Lung (tissue), 12 donors: ENCODE data around the gene CSTF1. TPM values are rescaled to one million over a fixed set of nuclear protein-coding genes. Genes with fewer than 3 reads are reported as not detected.

Experiments used
- ATAC-seq: fragments of 200-7000 bp; cut with Tn5 transposase; one replicate; pipeline ENCODE4 v1.9.1; 2020; ENCODE audit warnings: moderate number of reproducible peaks; ENCODE audit not compliant: insufficient read depth, low FRiP score
- DNase-seq, 3 donors: peaks; one replicate each; pipeline ENCODE4 v3.0.0-alpha.2; 2013 to 2017
- H3K27ac ChIP-seq, 2 donors: one replicate each; pipeline ENCODE4 v1.5.1; 2013; ENCODE audit warnings: mild to moderate bottlenecking in 2 of 2, moderate library complexity in 2 of 2, control low read depth in 1 of 2, inconsistent platforms in 1 of 2, low read depth in 1 of 2, low read length in 1 of 2
- H3K27me3 ChIP-seq, 3 donors: one replicate each; pipeline ENCODE4 v1.5.1; 2013; ENCODE audit warnings: low read length in 2 of 3; ENCODE audit not compliant: control insufficient read depth in 3 of 3, insufficient read depth in 3 of 3
- H3K36me3 ChIP-seq, 4 donors: one replicate each; pipeline ENCODE4 v1.5.1; 2013; ENCODE audit warnings: low read length in 4 of 4, mild to moderate bottlenecking in 1 of 4, moderate library complexity in 1 of 4; ENCODE audit not compliant: control insufficient read depth in 4 of 4, insufficient read depth in 4 of 4
- H3K4me1 ChIP-seq, 5 donors: one replicate each; pipeline ENCODE4 v1.5.1; 2013; ENCODE audit warnings: low read length in 5 of 5, mild to moderate bottlenecking in 2 of 5, moderate library complexity in 1 of 5; ENCODE audit not compliant: control insufficient read depth in 5 of 5, insufficient read depth in 5 of 5
- H3K4me3 ChIP-seq: one replicate; pipeline ENCODE4 v1.5.1; 2013; ENCODE audit warnings: mild to moderate bottlenecking, control low read depth, moderate library complexity
- H3K9ac ChIP-seq, 2 donors: one replicate each; pipeline ENCODE4 v1.5.1; 2013; ENCODE audit warnings: low read length in 2 of 2, control low read depth in 1 of 2; ENCODE audit not compliant: insufficient read depth in 1 of 2
- H3K9me3 ChIP-seq, 4 donors: one replicate each; pipeline ENCODE4 v1.5.1; 2013; ENCODE audit warnings: low read length in 3 of 4, mild to moderate bottlenecking in 1 of 4, moderate library complexity in 1 of 4; ENCODE audit not compliant: control insufficient read depth in 4 of 4, insufficient read depth in 3 of 4
- WGBS, 2 donors: extraction: QIAGEN DNeasy Blood & Tissue Kit; methylation state at CpG; one replicate each; pipeline ENCODE4 v1.1.7; 2013; 5-methylcytosine and 5-hydroxymethylcytosine counted together
- polyA plus RNA-seq, 2 donors: library from polyadenylated mRNA; stranded (reverse); fragments of 200-250 nt; gene quantifications; one replicate each; pipeline ENCODE4 v1.2.1, GENCODE V29; 2013
- total RNA-seq, 2 donors: library from RNA; depleted of rRNA in 1 of 2; stranded (reverse); fragments of >200 nt in 1 of 2; gene quantifications; one replicate each; pipeline ENCODE4 v1.2.1, GENCODE V29; 2014 to 2021
- TF ChIP-seq, protein P1 (sequence below): IDR thresholded peaks from 2 replicates; pipeline ENCODE4 v1.5.1; 2012; ENCODE audit warnings: mild to moderate bottlenecking; ENCODE audit errors: control extremely low read depth, extremely low read depth
- donor health status: control.
- donor health status: control.
- donor health status: Bipolar disorder and iron deficiency.
- donor health status: healthy.
- donor health status: DM: yes; HTN: yes; CAD: no.

CSTF1 gene
- total and polyA plus RNA-seq, 4 donors, result 6.4 to 36.1 (median 19.1) TPM

DNA sequence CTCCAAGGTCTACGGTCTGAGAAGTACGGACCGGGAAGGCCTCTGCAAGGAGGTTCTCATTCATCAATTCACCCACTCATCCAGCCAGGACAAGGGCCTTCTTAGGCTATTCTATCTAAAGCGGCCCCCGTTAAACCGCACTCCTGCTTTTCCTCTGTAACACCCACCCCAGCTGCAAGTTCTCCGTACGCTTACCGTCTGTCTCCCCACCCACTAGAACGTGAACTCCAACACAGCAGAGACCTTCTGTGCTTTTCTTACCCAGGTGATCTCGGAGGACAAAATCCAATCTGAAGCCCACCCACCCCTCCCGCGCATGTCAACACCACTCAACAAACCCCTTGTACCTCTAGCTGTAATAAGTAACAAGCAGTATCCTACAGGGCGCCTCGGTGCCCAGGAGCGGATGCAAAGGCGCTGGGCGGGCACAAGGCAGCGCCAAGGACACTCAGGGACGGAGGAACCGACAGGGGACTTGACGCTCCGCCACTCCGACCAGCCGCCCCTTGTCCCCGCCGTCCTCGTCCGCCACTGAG is 781 bp upstream of the CSTF1 start:
- peaks cover 5 to 20% (median 11%) of the 10 kb centered on the region in 5 donors for H3K4me1 ChIP-seq
- peak overlapping the region; percentile 42 to 85 for H3K9ac ChIP-seq
- no peaks in the 10 kb centered on the region for H3K27me3 ChIP-seq
- DNase-seq, result no peak
- peak overlapping the region; percentile 62 to 88 for H3K27ac ChIP-seq
- 0 to 1% methylated on average over 29 of the region's 29 CpGs for WGBS, 2 donors
- peak; percentile 14 for ATAC-seq
- peak overlapping the region; percentile 76 for H3K4me3 ChIP-seq
- no peaks in the 10 kb centered on the region for H3K9me3 ChIP-seq
- TF ChIP-seq, protein P1, sequence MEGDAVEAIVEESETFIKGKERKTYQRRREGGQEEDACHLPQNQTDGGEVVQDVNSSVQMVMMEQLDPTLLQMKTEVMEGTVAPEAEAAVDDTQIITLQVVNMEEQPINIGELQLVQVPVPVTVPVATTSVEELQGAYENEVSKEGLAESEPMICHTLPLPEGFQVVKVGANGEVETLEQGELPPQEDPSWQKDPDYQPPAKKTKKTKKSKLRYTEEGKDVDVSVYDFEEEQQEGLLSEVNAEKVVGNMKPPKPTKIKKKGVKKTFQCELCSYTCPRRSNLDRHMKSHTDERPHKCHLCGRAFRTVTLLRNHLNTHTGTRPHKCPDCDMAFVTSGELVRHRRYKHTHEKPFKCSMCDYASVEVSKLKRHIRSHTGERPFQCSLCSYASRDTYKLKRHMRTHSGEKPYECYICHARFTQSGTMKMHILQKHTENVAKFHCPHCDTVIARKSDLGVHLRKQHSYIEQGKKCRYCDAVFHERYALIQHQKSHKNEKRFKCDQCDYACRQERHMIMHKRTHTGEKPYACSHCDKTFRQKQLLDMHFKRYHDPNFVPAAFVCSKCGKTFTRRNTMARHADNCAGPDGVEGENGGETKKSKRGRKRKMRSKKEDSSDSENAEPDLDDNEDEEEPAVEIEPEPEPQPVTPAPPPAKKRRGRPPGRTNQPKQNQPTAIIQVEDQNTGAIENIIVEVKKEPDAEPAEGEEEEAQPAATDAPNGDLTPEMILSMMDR, result no peak
- H3K36me3 ChIP-seq, result peaks cover 9 to 11% (median 10%) of the 10 kb centered on the region in 4 donors

GRCh38 chr20:56392881-56393482 is 537 bp downstream of the CSTF1 start:
- peak overlapping the region; percentile 85 to 92 for H3K9ac ChIP-seq
- H3K36me3 ChIP-seq, result peaks cover 19 to 23% (median 20%) of the 10 kb centered on the region in 4 donors
- H3K4me3 ChIP-seq, result peak overlapping the region; percentile 82
- peaks cover 5 to 20% (median 11%) of the 10 kb centered on the region in 5 donors for H3K4me1 ChIP-seq
- H3K27me3 ChIP-seq, result no peaks in the 10 kb centered on the region
- WGBS, 2 donors, result 0 to 1% methylated on average over 18 of the region's 18 CpGs
- peak in 2 of 3 donors; percentile 19 to 38 for DNase-seq
- ATAC-seq, result no peak
- peak overlapping the region; percentile 77 to 93 for H3K27ac ChIP-seq
- no peaks in the 10 kb centered on the region for H3K9me3 ChIP-seq
- TF ChIP-seq, protein P1, result no peak

DNA sequence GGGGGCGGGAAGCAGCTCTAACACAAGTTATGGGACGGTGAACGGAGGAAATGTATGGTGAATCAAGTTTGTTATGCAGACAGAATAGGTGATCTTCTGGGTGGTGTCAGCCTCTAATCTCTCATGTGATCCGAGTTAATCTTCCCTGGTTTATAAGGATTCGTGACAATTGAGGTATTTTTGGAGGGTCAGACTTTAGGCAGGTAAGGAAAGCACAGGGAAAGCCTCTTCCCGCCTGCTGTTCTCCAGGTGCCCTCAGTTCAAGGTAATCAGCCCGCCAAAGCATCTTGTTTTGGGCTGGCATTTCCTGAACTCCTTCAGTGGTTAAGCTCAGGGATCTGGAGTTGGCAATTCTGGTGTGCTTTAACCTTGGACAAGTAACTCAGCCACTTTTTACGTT is 1.2 kb downstream of the CSTF1 start:
- Histone ChIP-seq H3K27ac (no peak overlapping the region), H3K27me3 (no peaks in the 10 kb centered on the region), H3K9ac (peak overlapping the region; percentile 30 to 92), H3K4me3 (no peak overlapping the region), H3K36me3 (peaks cover 23 to 26% (median 26%) of the 10 kb centered on the region in 4 donors), H3K4me1 (peaks cover 5 to 20% (median 11%) of the 10 kb centered on the region in 5 donors), H3K9me3 (no peaks in the 10 kb centered on the region)
- 73 to 78% methylated on average over 8 of the region's 8 CpGs for WGBS, 2 donors
- ATAC-seq (no peak), DNase-seq (no peak)
- TF ChIP-seq, protein P1, result no peak
